NCI-H1436 (cell line): ENCODE data around the gene CEP162.
"Not testable (repeated sequence)": the region's sequence is repeated elsewhere in the genome, so short reads cannot be mapped to it uniquely, and the experiment has no call there.

Experiments
- DNase-seq: peaks from one replicate; lab custom pipeline; 2025; lab: John Stamatoyannopoulos, UW

CEP162 gene, protein sequence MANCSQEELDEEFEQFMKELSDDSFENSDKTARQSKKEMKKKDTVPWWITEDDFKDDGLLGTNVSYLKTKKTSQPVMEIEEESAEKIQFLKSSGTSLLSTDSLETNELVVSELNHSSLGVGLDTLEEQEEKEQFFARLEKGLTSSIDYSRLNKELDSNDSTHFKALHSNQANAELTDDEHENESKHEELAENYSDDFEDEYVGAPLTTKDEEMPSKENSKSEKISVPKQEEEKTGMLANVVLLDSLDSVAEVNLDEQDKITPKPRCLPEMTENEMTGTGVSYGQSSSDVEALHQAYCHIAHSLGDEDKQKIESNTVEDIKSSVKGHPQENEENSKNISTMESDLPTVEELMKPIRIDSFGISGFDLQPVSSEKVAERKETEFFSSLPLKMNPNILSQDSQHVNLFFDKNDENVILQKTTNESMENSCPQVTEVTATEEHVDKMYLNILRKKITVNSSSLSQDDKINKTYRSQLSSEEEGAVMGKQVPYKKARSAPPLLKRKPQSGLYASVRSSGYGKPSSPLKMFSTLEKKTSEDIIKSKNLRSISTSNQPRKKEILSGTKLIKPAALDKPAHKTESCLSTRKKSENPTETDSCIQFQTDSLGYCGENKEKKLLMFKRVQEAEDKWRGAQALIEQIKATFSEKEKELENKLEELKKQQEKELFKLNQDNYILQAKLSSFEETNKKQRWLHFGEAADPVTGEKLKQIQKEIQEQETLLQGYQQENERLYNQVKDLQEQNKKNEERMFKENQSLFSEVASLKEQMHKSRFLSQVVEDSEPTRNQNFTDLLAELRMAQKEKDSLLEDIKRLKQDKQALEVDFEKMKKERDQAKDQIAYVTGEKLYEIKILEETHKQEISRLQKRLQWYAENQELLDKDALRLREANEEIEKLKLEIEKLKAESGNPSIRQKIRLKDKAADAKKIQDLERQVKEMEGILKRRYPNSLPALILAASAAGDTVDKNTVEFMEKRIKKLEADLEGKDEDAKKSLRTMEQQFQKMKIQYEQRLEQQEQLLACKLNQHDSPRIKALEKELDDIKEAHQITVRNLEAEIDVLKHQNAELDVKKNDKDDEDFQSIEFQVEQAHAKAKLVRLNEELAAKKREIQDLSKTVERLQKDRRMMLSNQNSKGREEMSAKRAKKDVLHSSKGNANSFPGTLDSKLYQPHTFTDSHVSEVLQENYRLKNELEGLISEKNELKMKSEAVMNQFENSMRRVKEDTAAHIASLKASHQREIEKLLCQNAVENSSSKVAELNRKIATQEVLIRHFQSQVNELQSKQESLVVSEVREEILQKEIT (N-terminal part only)

DNA sequence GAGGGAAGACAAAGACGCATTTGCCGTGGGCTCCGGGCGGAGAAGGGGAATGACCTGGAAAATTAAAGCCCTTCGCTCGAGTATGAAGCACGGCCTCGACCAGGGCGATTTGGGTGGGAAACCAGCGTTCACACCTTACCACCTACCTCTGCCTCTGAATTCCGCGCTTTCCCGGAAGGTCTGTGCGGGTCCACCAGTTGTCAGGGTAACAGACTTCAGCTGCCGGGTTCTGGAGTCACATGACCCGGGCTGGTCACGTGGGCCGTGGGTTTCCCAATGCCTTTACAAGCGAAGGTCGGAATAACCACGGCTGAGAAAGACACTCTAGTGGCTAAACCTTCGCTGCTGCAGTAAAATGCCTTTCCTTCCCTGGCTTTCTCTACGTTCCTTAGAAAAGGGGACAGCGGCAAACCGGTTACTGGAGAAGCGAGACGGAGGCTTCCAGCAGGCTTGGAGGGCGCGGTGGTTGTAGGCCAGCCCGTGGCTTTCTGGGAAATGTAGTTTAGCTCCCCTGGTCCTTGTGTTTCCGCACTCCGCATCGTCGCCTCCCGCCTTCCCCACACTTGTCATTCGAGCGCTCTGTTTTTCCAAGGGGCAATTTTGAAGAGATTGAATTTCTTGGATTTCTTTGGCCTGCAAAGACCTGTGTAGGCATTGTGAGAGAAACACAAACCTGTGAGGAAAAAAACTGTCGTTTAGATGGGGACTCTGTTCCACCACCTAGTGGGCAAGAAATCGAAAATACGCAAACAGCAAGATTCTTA lies at the start of gene CEP162:
Gene CEP162, minus strand, starts transcription at position 210 of the 764 bp plus-strand sequence. CDS start 1,250 bp downstream, outside the sequence.
- peak; percentile 74 for DNase-seq

DNA sequence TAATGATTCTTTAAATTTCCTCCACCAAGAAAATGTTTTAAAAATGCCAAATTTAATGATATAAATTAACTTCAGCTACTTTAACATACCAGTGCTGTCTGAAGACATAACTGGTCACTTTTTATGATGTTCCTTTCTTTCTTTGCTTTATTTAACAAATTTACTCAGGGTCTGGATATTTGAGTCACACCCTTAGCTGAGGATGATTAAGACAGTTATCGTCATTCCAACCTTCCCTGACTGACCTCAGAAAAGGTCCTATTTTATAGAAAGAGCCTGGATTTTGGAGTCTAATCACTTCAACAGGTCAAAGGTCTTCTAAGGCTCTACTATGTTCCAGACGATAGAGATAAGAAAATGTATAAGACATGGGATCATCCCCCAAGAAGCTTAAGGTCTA lies 47.4 kb upstream of the CEP162 start:
- DNase-seq: no peak

DNA sequence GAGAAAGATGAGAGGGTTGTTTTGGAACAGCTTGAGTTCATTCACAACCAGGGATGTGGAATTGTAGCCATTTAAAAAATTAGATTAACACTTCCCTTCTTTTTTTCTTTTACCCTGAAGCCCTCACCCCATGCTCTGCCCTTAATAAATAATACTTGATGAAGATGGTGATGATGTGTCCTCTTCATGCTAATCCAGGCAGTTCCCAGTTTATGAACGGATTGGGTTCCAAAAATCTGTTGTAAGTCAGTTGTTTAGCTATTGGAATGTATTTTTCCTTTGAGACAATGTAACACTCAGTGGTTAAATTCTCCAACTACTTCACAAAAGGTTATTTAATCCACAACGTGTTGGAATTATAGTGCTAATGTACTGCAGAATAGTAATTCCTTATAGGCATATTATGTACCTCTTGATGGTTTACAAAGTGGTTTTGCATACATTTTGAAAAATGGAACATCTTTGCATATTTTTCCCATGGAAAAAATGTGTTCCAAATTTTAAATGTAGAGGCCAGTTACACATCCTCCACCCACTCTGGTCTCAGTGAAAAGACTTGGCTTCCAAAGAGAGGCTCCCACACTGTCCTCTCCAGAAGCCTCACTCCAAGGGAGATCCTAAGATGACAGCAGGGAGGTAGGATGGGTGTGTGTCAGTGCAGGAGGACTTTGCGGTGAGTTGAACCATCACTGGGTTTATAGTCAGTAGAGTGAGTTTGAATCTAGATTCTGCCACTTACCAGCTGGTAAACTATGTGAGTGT lies 45.8 kb upstream of the CEP162 start:
- DNase-seq: no peak

DNA sequence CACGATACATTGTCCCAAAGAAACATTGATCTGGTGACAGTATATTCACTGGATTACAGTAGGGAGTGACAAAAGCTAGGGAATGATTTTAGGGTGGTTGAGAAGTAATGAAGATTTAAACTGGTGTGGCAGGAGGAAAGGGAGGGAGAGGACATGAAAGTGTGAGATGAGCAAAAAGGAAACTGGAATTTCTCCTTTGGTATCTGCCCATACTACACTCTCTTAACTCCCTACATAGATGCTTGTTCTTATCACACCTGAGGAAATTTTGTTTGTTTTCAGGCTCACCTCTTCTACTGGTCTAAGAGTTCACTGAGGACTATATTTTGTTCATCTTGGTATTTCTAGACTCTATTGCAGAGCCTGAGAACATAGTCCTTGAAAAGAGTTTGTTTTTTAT lies 44.9 kb upstream of the CEP162 start:
- DNase-seq: no peak

DNA sequence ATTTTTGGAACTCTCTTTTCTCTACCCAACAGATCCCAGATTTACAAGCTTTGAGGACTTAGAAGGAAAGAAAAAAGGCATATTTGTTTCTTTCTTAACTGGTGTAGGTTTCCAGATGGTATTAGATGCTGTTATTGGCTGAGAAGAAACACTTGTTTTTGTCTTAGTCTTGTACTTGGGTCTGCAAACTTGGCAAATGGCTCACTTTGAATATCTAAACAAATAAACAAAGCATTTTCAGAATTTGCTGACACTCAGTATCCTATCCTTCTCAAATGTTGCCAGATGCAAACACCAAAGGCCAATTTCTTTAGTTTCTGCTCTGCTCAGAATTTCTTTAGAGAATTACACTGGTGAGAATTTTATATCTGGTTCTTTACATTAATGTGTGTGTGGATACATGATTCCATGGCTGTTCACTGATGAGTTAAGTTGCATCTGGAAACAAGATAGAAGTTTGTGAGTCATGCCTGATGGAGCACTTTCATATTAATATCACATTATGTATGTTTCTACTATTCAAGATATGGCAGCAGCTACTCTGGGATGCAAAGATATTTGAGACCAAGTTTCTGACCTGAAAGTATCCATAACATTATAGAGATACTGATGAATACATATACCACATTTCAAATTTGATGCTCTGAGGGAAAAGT lies 43.7 kb upstream of the CEP162 start:
- no peak for DNase-seq

DNA sequence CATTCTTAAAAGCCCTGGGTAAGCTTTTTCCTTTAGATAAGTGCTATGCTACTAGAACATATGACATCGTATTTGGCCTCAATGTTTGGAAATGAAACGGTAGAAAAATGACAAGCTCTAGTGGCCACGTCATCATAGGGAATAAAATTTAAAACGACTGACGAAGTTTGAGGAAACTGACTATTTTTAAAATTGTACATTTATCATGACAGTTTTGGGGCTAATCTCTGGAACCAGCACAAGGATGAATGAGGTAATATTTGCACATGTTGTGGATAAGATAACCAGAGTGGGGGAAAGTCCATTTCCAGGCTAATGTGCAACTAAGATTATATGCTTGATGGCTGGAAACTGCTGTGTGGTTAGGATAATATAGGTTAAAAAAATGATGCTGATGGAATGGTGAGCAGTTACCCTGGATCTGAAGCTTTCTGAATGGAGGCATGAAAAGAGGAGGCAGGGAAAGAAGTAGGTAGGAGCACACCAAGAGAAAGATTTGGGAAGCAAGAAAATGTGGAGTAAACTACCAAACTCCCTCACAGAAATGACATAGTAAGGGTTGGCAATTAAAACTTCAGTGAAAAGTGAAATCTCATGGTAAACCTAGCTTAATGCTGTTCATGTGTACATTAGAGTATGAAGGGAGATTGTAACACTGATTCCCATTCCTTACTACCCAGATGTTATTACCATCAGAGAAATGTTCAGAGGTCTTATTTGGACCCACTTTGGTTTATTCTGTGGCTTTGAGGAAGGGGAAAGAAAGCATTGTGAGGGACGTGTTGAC lies 42.7 kb upstream of the CEP162 start:
- DNase-seq: no peak

DNA sequence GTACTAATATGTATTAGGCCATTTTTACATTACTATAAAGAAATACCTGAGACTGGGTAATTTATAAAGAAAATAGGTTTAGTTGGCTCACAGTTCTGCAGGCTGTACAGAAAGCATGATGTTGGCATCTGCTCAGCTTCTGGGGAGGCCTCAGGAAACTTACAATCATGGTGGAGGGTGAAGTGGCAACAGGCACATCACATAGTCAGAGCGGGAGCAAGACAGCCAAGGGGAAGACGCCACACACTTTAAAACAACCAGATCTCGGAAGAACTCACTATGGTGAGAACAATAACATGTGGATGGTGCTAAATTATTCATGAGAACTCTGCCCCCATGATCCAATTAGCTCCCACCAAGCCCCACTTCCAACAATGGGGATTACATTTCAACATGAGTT lies 41.3 kb upstream of the CEP162 start:
- DNase-seq: no peak

DNA sequence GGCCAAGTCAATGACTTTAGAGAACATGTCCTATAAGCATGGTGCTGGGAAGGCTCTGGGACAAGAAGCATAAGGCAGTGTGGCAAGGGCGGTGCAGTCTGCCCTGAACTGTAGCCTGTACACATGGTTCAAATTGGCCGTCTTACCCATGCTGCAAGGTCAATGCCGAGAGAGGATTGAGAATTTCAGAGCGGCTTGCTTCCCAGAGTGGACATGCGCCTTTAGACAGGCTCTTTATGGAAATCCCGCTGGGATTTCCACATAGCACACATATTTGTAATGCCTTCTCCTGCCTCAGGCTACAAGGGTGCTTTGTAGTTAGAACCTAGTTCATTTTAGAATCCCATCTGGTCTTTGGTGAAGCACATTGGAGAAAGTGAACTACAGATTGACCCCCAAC lies 36.1 kb upstream of the CEP162 start:
- DNase-seq: no peak

DNA sequence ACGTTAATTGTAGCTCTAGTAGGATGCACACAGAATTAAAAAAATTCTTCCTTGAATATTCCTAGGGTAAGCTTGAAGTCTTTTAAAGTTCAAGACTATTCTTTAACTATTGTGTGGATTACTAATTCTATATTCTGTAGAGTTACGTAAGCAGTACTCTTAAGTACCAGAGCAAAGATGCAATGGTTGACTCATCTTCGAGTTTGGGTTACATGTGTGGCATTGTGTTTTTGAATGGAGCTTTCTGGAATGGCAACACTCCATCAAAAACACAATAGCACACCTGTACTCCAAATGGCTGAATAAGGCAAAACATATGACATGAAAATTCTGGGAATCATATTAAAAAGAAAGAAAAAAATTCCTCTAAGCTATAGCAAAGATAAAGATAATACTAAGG lies 33.5 kb upstream of the CEP162 start:
- DNase-seq: no peak

DNA sequence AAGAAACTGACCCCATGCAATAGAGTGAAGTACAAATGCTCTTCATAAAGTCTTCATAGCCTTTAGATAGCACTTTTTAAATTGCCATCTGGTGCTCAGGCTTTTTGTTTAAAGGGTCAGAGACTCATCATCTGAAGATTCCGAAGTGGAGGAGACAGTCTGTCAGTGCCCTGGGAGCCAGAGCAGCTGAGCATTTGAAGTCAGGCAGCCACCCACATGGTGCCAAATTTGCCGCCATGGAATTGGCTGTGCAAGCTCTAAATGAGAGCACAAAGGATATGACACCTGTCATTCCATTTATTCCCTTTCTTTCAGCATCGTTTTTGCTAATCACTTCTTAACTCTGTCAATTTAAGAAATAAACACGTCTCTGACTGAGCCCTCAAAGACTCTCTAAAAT lies 32.8 kb upstream of the CEP162 start:
- no peak for DNase-seq

DNA sequence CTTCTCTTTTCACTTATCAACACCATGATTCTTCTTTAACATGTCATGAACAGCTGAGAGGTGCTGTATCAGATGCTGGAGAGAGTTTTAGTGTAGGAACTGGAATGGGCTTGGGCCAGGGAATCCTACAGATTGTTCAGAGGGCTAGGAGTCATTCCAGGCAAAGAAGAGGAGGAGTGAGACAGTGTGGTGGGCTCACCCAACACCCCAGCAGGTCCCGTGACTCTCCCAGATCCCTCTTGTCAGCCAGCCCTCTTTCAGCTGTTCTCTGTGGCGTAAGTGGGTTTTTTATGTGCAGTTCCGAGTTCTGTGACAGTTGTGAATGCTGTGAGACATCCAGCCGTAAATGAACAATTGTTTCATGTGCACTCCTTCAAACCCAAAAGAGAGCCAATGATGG lies 31.4 kb upstream of the CEP162 start:
- no peak for DNase-seq

DNA sequence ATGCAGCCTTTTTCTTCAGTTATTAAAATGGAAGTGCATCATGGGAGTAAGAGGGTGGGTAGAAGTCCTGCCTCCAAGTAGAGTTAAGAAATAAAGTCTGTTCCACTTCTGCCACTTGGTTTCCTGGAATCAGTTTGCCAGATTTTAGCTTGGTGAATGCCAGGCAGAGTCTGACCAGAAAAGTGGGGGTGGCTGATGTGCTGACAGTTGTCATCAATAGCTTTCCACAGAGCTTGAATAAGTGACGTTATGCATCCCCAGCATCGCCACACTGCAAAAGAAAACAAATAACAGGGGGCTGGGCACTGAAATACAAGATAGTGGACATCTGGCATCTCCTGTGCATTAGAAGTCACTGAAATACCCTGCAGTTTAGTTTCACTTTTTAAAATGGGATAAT lies 30.8 kb upstream of the CEP162 start:
- no peak for DNase-seq

DNA sequence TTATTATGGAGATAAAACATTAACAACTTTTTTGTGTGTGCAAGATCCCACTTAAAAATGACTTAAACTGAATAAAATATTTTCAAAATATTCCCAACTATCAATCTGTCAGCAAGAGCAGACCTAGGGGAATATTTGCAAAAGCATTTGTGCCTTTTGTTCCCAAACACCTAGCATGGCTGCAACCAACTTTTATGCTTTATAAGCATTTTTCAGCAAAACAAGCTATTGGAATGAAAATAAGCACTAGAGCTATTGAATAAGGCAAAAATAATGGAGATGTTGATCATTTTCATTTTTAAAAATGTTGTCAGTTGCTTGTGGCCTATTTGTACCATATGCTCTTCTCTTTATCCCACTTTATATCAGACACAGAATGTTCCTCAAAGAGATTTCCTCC lies 28.2 kb upstream of the CEP162 start:
- no peak for DNase-seq

DNA sequence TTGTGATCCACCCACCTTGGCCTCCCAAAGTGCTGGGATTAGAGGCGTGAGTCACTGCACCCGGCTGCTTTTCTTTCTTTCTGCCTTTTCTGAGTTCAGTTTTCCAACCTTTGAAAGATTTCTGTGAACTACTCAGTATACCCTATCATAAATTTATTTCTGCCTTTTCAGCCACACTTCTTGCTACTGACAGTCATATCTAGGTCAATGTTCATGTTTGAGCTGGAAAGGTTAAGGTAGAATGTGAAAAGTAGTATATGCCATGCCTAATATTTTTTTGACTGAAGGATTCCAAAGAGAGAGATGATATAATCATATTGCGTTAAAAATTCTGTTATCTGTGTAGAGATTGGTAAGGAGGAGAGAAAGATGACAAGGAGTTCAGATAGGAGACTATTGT lies 25.9 kb upstream of the CEP162 start:
- no peak for DNase-seq

DNA sequence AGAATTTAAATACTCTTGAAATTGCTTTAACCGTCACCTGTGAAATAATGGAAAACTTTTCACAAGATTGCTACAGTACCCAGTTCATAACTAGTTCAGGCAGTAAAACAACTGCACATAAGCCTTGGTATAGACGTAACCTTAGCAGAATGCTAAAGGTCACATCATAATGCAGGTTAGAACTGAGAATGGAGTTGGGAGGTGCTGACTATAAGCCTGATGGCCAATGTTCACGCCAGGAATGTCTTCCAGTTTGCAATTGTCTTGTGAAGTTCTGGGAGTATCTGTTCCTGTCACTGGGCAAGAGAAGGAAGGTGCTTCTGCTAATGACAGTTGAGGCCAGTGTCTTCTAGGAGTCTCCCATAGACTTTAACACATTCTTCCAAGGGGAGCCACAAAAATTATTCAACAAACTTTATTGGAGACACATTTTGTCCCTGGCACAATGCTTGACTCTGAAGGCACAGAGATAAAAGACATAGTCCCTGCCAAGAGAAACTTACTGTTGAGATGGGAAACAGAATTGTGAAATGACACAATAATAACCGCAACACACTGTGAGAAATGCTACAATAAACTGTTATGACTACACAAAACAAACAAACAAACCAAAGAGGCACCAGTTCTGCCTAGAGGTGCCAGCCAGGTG lies 24.6 kb upstream of the CEP162 start:
- no peak for DNase-seq

DNA sequence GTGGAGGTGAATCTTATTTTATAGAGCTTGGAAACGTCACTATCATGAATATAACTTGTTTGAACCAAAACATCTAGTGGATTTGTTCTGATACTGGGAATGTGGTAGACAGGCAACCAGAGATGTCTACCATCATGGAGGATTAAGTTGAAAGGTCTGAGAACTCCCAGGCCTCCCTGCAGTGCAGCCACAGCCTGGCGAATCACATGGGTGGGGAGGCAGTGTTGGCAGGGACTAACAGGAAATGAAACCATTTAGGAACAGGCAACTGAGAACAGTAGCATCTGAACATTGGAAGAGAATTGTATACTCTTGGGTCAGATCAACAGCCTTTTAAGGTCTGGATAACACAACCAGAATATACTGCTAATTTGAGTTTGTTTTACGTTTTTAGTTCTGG lies 22.3 kb upstream of the CEP162 start:
- no peak for DNase-seq

DNA sequence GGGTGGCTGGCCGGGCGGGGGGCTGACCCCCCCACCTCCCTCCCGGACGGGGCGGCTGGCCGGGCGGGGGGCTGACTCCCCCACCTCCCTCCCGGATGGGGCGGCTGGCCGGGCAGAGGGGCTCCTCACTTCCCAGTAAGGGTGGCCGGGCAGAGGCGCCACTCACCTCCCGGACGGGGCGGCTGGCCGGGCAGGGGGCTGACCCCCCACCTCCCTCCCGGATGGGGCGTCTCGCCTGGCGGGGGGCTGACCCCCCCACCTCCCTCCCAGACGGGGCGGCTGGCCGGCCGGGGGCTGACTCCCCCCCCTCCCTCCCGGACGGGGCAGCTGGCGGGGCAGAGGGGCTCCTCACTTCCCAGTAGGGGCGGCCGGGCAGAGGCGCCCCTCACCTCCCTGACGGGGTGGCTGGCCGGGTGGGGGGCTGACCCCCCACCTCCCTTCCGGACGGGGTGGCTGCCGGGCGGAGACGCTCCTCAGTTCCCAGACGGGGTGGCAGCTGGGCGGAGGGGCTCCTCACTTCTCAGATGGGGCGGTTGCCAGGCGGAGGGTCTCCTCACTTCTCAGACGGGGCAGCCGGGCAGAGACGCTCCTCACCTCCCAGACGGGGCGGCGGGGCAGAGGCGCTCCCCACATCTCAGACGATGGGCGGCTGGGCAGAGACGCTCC lies 17.1 kb upstream of the CEP162 start:
- DNase-seq: not testable (repeated sequence)

DNA sequence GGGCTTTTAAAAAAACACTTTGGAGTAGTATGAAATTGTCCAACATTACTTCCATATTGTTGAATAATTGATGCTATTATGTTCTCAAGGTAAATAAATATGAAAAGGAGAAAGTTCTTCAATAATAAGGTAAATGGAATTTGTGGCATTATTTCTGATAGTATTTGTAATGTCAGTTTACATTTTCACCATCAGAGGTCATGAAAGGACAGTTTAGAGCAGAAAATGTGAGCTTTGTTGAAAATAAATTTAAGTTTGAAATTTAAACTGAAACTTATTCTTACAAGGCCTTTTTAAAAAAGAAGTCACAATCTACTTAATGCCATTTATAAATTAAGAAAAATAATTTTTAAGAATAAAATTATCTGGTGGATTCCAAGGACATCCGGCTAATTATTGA lies 15.8 kb upstream of the CEP162 start:
- DNase-seq: peak; percentile 6
